ENCODE results near the gene SECTM1.

SECTM1 gene

GRCh38 chr17:82287013-82287867 is 46.3 kb downstream of the SECTM1 start:
- TF ChIP-seq POLR2AphosphoS5 (IDR thresholded peaks at IDR 0.05; ENCODE audit: low read depth, low read length) (no peak), SIN3A (IDR thresholded peaks at IDR 0.05; ENCODE audit: borderline replicate concordance, insufficient read depth, low read length) (no peak), REST (IDR thresholded peaks at IDR 0.05; ENCODE audit: insufficient read depth in 1 of 2, low read depth in 2 of 2, low read length in 2 of 2) (no peak)

DNA sequence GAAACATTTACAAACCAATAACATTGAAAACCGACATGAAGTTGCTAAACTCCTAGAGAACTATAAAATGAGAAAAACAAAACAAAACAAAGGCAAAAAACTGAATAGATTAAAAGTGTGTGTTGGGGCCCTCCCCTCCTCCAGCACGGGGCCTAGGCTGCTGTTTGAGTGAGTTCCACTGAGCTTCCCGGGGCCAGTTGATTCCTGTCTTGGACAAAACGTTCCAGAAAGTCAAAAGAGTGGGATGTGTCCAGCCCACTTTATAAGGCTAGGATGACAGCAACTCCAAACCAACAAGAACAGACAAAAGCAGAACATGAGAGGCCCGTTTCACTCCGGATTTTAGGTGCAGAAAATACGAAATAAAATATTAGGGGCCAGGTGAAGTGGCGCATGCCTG is 48.4 kb downstream of the SECTM1 start:
- no peak for TF ChIP-seq FOXP2 (optimal IDR thresholded peaks at IDR 0.05; ENCODE audit: borderline replicate concordance, extremely low read depth, extremely low read length, insufficient read depth)

DNA sequence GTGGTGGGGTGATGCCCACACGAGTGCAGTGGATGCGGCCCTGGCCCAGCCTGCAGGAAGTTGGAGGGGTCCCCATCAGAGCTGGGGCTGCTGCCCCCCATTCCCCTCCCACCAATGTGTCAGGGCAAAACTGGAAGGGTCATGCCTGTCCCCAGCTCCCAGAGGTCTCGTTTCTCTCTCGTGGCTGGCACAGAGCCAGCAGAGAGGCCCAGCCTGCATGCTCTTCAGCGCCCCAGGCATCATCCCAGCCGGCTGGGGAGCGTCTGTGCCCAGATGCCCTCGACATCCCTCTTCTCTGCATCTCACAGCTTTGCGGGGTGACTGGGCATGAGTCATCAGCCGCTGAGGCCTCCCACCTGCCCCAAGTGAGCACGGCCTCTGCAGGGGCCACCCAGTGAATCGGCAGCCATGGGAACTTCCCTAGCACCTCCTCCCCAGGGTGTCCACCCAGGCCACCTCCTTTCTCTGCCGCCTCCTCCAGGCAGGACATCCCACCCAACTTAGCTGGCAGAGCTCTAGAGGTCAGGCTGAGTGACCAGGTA is 50.3 kb downstream of the SECTM1 start:
- TF ChIP-seq FOXP2 (optimal IDR thresholded peaks at IDR 0.05; ENCODE audit: borderline replicate concordance, extremely low read depth, extremely low read length, insufficient read depth) (no peak), POLR2AphosphoS5 (IDR thresholded peaks at IDR 0.05; ENCODE audit: low read depth, low read length) (no peak), TAF1 (IDR thresholded peaks at IDR 0.05; ENCODE audit: borderline replicate concordance, insufficient read depth, low read length) (no peak), SIN3A (IDR thresholded peaks at IDR 0.05; ENCODE audit: borderline replicate concordance, insufficient read depth, low read length) (no peak), REST (IDR thresholded peaks at IDR 0.05; ENCODE audit: insufficient read depth in 1 of 2, low read depth in 2 of 2, low read length in 2 of 2) (no peak)

DNA sequence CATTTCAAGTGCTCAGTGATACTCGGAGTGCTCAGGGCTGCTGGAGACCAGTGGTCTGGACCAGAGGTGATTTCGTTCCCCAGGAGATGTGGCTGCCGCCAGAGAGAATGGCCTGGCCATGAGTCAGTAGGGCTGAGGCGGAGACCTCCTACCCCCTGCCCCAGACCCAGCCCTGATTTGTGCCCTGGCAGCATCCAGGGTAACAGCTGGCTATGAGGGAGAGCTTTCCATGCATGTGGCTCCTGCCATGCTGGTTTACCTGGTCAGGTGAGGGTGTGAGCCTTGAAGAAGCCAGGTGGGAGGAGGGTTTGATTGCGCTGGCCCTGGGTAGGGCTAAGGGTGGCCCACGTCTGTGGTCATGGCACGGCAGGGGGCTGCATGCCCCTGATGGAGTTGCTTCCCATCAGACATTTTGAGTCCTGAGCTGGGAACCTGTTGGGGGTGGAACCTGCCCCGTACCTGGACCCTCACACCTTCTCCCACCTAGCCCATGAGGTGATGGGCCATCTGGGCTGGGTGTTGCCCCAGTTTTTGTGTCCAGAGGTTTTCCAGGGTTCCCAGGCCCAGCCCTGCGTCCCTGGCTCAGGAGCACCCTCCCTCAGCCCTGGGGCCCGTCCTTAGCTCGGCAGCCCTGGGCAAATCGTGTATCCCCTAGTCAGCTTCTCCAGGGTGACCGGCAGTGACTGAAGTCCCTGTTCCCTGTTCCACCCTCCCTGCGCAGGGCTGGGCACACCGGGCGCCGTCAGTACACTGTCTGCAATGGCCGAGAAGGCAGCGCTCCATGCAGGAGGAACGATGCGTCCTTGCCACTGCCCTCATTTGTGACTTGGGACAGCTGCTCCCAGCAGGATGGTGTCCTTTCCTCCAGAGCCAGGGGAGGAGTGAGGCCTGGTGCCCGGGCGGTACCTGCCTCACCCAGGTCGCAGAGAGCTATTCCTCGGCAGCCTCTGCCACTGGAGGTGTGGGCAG is 51.0 kb downstream of the SECTM1 start:
- TF ChIP-seq TAF1 (IDR thresholded peaks at IDR 0.05; ENCODE audit: borderline replicate concordance, insufficient read depth, low read length) (no peak), REST (IDR thresholded peaks at IDR 0.05; ENCODE audit: insufficient read depth in 1 of 2, low read depth in 2 of 2, low read length in 2 of 2) (no peak), POLR2AphosphoS5 (IDR thresholded peaks at IDR 0.05; ENCODE audit: low read depth, low read length) (no peak), SIN3A (IDR thresholded peaks at IDR 0.05; ENCODE audit: borderline replicate concordance, insufficient read depth, low read length) (no peak), FOXP2 (optimal IDR thresholded peaks at IDR 0.05; ENCODE audit: borderline replicate concordance, extremely low read depth, extremely low read length, insufficient read depth) (no peak)

- TF ChIP-seq SIN3A (IDR thresholded peaks at IDR 0.05; ENCODE audit: borderline replicate concordance, insufficient read depth, low read length), result no peak
- TF ChIP-seq TAF1 (IDR thresholded peaks at IDR 0.05; ENCODE audit: borderline replicate concordance, insufficient read depth, low read length), result no peak
- no peak for TF ChIP-seq FOXP2 (optimal IDR thresholded peaks at IDR 0.05; ENCODE audit: borderline replicate concordance, extremely low read depth, extremely low read length, insufficient read depth)
- no peak for TF ChIP-seq REST (IDR thresholded peaks at IDR 0.05; ENCODE audit: insufficient read depth in 1 of 2, low read depth in 2 of 2, low read length in 2 of 2)
- no peak for TF ChIP-seq POLR2AphosphoS5 (IDR thresholded peaks at IDR 0.05; ENCODE audit: low read depth, low read length)
These were observed 51.9 kb downstream of the SECTM1 start for GRCh38 chr17:82281502-82282238.

All from PFSK-1 (cell line).